ENCODE measurements around the gene SSBP2. TPM values are rescaled to one million over a fixed set of nuclear protein-coding genes. Genes with fewer than 3 reads are reported as not detected.
"Not testable (repeated sequence)": the region's sequence is repeated elsewhere in the genome, so short reads cannot be mapped to it uniquely, and the experiment has no call there.

SSBP2 gene
- total RNA-seq, 1 donor from 2014 or later = 59.0 TPM

DNA sequence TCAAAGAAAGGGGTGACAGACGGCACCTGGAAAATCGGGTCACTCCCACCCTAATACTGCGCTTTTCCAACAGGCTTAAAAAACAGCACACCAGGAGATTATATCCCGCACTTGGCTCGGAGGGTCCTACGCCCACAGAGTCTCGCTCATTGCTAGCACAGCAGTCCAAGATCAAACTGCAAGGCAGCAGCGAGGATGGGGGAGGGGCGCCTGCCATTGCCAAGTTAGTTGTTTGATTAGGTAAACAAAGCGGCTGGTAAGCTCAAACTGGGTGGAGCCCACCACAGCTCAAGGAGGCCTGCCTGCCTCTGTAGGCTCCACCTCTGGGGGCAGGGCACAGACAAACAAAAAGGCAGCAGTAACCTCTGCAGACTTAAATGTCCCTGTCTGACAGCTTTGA is 158.8 kb downstream of the SSBP2 start:
- DNase-seq (ENCODE audit: low spot score) = not testable (repeated sequence)

DNA sequence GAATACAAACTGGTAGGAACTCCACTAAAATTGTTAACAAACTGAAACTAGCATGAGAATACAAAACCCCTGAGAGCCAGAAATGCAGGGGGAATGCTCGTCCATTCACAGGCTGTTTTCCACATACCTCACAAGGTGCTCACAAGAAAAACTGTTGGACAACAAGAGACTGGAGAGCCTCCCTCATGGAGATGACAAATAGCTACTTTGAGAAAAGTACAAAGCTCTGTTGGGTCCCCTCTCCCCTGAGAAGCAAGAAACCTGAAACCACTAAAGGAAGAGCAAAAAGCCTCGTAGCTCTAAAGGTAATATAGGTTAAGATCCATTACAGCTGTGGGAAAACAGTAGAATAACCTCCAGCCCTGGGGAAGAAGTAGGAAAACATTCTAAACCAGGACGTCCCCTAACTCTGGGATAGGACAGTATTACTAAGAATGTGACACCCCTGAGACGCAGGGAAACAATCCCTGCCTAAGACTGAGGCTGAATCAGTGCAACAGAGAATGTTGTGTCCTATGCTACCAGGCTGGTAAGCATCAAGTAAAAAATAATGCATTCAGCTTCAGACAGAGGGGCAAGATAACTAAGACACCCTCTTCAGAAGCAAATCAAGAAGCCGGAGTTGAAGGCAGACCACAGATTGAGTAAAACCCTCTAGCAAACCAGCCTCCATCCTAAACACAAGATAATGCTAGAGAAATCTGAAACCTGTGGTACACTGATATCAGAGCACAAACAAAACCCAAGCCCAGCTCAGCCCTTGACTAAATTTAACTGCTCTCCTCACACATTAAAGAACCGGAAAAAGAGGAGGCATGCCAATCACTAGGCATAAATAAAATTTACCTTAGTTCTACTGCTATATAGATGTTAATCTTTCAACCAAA is 160.2 kb downstream of the SSBP2 start:
- no peak for DNase-seq (ENCODE audit: low spot score)

- DNase-seq (ENCODE audit: low spot score) = no peak
Measured at GRCh38 chr5:81579262-81579924, 171.5 kb downstream of the SSBP2 start.

- no peak for DNase-seq (ENCODE audit: low spot score)
Measured at GRCh38 chr5:81577091-81577490, 173.8 kb downstream of the SSBP2 start.

DNA sequence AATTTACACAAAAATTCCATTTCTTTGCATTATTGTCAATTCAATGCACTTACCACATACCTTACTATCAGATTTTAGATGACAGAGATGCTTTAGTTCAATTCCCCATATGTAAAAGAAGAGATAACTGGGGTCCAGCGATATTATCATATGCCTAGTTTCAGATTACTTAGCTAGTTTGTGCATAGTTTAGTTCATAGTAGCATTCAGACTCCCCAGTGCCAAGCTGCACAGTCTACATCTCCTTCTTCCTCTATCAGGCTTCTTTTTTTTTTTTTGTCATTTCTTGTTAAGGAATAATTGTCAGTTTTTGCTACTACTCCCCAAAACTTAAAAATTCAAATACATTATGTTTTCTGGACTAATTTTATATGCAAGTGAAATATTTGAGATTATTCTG is 175.0 kb downstream of the SSBP2 start:
- no peak for DNase-seq (ENCODE audit: low spot score)

DNA sequence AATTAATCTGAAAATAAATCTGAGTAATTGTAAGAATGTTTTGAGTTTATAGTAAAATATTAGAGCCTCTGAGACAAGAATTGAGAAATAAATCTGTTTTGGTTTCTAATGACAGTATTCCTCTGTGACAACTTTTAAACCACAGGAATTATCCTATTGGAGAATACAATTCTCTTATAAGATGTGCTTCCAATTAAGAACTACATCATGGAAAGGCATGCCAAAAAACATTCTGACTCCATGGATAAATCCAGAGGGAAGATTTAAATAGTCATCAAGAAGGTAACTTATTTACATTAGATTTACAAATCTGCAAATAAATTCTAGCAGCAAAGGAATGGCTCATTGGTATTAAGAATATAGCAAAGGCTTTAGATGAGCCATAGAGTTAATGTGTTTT is 178.7 kb downstream of the SSBP2 start:
- no peak for DNase-seq (ENCODE audit: low spot score)

DNA sequence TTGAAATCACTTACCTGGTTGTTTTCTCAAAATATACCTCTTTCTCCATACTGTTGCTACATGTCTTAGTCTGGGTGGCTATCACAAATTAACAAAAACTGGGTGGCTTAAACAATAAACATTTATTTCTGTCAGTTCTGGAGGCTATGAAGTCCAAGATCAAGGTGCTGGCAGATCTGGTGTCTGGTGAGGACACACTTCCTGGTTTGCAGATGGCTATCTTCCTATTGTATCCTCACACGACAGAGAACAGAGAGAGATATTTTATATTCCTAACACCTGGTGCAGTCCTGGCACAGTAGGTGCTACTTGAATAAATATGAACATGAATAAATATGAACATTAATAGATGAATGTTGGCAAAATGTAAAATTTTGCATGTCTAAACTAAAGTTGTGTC is 192.7 kb downstream of the SSBP2 start:
- DNase-seq (ENCODE audit: low spot score) = no peak

DNA sequence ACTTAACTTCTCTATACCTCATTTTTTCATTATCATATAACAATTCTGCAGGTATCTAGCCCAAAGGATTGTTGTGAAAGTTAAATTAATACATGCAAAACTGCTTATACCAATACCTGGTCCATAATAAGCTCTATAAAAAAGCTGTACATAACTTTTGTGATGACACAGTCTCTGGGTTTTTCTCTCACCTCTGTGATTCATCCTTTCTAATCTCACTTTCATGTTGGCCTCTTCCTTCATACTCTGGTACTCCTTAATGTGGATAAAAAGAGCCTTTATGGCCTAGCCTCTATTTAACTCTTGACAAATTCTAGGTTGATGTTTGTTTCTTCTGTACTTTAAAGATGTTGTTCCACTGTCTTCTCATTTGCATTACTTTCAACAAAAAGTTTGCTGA is 194.1 kb downstream of the SSBP2 start:
- DNase-seq (ENCODE audit: low spot score) = no peak

- no peak for DNase-seq (ENCODE audit: low spot score)
Measured at GRCh38 chr5:81555865-81556264, 195.0 kb downstream of the SSBP2 start.

DNA sequence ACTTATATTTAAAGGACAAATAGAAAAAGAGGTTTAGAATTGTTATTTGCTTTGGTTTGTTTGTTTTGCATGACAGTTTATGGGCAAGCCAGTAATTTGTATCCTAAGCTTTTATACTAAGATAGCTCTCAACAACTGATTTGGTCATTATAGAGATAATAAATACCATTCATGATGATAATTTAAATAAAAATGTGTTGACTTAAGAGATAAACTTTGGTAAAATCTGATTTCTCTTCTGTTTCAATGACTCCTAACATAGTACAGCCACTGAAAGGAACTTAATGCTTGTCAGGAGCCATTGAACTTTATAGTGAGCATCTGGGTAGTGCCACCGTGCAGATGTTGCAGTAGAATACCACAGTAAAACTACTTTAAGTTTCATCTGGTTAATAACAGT is 196.2 kb downstream of the SSBP2 start:
- no peak for DNase-seq (ENCODE audit: low spot score)

DNA sequence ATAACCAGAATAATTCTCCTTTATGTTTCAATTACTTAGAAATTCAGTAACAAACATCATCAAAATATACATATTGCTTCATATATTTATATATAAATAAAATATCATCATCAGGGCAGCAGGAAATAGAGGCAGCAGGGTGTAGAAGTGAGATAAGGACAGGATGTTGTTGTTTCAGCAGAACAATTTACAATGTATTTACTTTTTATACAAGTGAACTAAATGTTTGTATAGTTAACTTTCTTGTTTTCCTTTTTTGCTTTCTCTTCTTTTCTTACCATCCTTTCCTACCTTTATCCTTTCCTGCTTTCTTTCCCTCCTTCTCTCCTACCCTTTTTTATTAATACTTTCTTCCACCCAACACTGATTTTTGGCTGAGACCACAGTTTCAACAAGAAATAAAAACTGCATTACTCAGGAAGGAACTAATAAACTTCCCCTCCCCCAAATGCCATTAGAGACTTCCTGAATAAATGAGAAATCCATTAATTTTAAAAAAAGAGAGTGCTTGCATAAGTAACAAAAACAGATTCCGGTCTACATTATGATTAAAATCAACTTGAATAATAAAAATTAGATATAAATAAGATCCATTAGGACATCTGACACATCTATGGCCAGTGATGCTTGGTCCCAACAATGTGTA is 197.2 kb downstream of the SSBP2 start:
- no peak for DNase-seq (ENCODE audit: low spot score)

DNA sequence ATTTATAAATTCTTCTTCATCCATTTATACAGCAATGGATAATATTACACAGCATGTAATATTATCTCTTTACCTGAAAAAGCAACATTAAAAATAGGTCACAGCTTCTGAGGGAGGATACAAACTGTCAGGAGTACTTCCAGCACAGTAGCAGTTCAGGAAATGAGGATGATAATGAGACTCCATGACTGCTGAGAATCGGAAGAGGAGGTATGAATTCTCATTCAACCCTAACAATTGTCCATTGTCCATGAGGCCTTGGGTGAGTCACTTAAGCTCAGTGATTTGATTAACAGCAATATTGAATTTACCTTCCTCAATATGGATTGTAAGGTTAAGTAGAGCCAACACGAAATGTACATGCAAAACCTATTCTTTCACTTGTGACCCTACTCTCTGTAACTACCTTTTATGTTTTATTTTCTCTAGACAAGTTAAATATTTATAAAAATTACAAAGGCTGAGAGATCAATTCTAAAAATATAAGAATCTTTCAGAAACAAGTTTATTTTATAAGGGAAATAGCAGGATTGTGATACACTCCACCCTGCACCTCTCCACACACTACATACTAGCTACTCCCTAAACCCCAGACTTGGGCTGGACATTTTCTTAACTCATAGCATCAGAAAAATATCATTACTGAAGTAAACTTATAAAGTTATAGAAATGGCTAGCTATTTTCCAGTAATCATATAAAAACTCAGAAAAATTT is 197.9 kb downstream of the SSBP2 start:
- DNase-seq (ENCODE audit: low spot score) = no peak

- DNase-seq (ENCODE audit: low spot score) = no peak
Measured at GRCh38 chr5:81549123-81549522, 201.8 kb downstream of the SSBP2 start.

DNA sequence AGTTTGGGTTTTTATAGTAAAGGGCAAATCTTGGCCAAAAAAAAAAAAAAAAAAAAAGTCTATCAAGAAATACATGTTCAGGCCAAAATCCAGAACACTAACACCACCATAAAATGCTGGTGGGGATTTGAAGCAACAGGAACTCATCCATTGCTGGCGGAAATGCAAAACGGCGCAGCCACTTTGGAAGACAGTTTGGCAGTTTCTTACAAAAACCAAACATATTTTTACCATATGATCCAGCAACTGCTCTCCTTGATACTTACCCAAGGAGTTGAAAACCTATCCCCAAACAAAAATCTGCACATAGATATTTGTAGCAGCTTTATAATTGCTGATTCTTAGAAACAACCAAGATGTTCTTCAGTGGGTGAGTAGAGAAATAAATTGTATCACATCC is 203.9 kb downstream of the SSBP2 start:
- DNase-seq (ENCODE audit: low spot score) = no peak

- DNase-seq (ENCODE audit: low spot score) = no peak
Measured at GRCh38 chr5:81545911-81546310, 205.0 kb downstream of the SSBP2 start.

DNA sequence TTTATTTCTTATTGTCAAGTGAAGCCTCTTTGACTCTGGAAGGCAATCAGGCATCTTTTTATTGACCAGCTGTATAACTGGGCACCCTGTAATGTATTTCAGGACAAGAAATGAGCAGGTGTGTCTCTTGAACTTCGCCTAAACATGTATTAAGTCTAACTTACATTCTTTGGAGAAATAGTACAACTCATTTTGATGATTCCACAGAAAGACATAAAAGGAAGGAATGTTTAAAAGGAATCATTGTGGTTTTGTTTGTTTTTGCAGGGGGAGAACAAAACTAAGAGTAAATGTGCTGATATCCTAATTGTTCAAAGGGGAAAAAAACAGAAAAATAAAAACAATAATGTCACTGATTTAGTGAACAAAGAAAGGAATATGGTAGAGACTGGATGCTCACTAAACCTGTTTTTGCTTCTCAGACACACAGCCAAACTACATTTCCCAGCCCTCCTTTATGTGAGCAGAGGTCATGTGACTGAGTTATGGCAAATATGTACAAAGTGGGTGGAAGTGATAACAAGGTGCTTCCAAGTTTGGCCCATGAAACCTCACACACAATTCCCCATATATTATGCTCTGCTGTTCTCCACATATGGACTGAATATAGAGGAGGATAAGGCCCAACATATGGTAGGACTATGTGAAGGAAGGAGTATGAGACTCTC is 206.4 kb downstream of the SSBP2 start:
- DNase-seq (ENCODE audit: low spot score) = no peak

GRCh38 chr5:81542242-81542641 is 208.7 kb downstream of the SSBP2 start:
- DNase-seq (ENCODE audit: low spot score) = no peak

DNA sequence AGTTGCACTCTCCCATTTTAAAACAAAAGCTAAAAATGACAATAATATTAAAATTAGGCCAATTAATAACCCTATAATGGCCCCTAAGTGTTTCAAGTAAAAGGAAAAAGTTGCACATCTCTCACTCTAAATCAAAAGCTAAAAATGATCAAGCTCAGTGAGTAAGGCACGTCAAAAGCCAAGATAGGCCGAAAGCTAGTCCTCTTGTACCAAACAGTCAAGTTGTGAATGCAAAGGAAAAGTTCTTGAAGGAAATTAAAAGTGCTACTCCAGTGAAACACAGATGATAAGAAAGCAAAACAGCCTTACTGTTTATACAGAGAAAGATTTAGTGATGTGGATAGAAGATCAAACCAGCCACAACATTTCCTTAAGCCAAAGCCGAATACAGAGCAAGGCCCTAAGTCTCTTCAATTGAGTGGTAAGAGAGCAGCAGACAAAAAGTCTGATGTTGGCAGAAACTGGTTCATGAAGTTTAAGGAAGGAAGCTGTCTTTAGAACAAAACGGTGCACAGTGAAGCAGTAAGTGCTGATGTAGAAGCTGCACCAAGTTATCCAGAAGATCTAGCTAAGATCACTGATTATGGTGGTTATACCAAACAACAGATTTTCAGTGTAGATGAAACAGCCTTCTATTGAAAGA is 212.9 kb downstream of the SSBP2 start:
- no peak for DNase-seq (ENCODE audit: low spot score)

- DNase-seq (ENCODE audit: low spot score) = no peak
Measured at GRCh38 chr5:81534441-81534840, 216.5 kb downstream of the SSBP2 start.

DNA sequence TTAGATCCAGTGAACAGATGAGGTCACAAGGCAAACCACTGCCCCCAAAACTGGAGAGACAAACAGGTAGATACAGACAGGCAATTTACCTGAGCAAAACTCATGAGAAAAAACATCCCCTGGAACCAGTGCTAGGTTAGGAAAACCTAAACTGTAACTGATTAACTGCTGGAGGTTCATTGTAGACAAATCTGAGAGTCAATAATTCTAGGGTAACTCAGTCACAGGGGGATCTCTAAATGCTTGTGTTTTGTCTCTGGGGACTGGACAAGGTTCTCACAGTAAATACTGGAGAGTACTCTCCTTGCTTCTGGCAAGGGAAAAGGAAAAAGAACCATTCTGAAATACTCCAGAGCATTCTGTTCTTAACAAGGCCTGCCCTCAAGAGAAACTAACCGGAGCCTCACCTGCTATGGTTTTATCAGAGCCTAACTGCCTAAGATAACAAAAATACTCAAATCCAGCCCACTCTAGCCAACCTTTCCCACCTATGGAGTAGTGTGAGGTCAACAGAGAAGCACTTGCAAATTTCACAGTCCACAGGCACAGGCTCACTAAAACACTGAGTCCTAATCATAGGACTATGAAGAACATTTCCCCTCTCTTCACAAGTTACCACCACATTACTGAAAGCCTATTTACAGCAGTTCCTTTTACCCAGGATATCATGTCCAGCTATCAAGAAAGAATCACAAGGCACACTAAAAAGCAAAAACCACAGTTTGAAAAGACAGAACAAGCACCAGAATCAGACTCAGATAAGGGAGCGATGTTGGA is 217.1 kb downstream of the SSBP2 start:
- no peak for DNase-seq (ENCODE audit: low spot score)
